Measurements from ENCODE around the gene IMPG2. TPM values are rescaled to one million over a fixed set of nuclear protein-coding genes. Genes with fewer than 3 reads are reported as not detected.

Gene IMPG2
- total RNA-seq, 1 experiment from 2014 or later: 0.04 TPM

- no peak overlapping the region for H3K23ac ChIP-seq (ENCODE audit: insufficient read length, low read depth, low read length)
- Mint-ChIP-seq H3K4me1 (no peaks in the 10 kb centered on the region), H3K27ac (no peak overlapping the region), H3K36me3 (ENCODE audit: insufficient read depth in 1 of 3, low read depth in 3 of 3) (no peaks in the 10 kb centered on the region), H3K27me3 (ENCODE audit: low read depth) (no peaks in the 10 kb centered on the region), H3K4me3 (no peak overlapping the region), H3K9me3 (peaks cover 0 to 2% of the 10 kb centered on the region in 2 experiments; a peak in 2 of 5 replicates)
- no peaks in the 10 kb centered on the region for H3K23me2 ChIP-seq (ENCODE audit: insufficient read length, low read depth, low read length, poor library complexity, severe bottlenecking)
- no peaks in the 10 kb centered on the region for H4K20me1 ChIP-seq (ENCODE audit: control insufficient read depth, insufficient read depth, insufficient read length)
- H3K4ac ChIP-seq (ENCODE audit: low read depth, low read length): no peak overlapping the region
- no peak overlapping the region for H2BK5ac ChIP-seq (ENCODE audit: insufficient read length, low read length)
- no peak overlapping the region for H3K9ac ChIP-seq (ENCODE audit: extremely low read depth, insufficient read length, low read length)
- H2BK12ac ChIP-seq (ENCODE audit: insufficient read length, low read depth, low read length): no peak overlapping the region
- H3T11ph ChIP-seq (ENCODE audit: low read length): no peak overlapping the region
- no peak overlapping the region for H2AK5ac ChIP-seq (ENCODE audit: insufficient read length, low read length)
- H4K91ac ChIP-seq (ENCODE audit: insufficient read length, low read depth, low read length): no peak overlapping the region
- WGBS (ENCODE audit: extremely low coverage, insufficient read length, low lambda C conversion rate): no CpG with 5 or more reads among the region's 3 CpGs
- TF ChIP-seq CTCF (conservative IDR thresholded peaks at IDR 0.05): no peak
- no peak overlapping the region for H2BK15ac ChIP-seq (ENCODE audit: low read depth, low read length)
- no peak overlapping the region for H3K4me2 ChIP-seq (ENCODE audit: insufficient read depth, insufficient read length, low read length)
- no peak overlapping the region for H3K18ac ChIP-seq (ENCODE audit: insufficient read length, low read depth, low read length)
- no peak overlapping the region for H4K5ac ChIP-seq (ENCODE audit: insufficient read length, low read depth, low read length)
- DNase-seq: no peak
- no peak overlapping the region for H4K8ac ChIP-seq (replicated peaks; ENCODE audit: insufficient read length, low read depth, low read length)
- no peaks in the 10 kb centered on the region for H3K9me3 ChIP-seq (ENCODE audit: control insufficient read depth, low read depth, low read length)
- H3K27ac ChIP-seq (ENCODE audit: insufficient read length, low read depth, low read length): no peak overlapping the region
- no peaks in the 10 kb centered on the region for H3K4me1 ChIP-seq (ENCODE audit: insufficient read depth, low read length)
- H2BK120ac ChIP-seq (ENCODE audit: low read depth, low read length, poor library complexity, severe bottlenecking): no peak overlapping the region
- no peaks in the 10 kb centered on the region for H3K79me1 ChIP-seq (ENCODE audit: insufficient read depth, low read depth, low read length, poor library complexity, severe bottlenecking)
- H3K27me3 ChIP-seq (ENCODE audit: insufficient read depth, low read length): no peaks in the 10 kb centered on the region
- no peak overlapping the region for H2AFZ ChIP-seq (ENCODE audit: low read length)
- no peak overlapping the region for H2BK20ac ChIP-seq (ENCODE audit: low read depth, low read length, poor library complexity, severe bottlenecking)
- H3K79me2 ChIP-seq (ENCODE audit: insufficient read depth, low read length): no peaks in the 10 kb centered on the region
- no peak overlapping the region for H3K56ac ChIP-seq (ENCODE audit: insufficient read length, low read depth, low read length)
- no peak overlapping the region for H3K14ac ChIP-seq (ENCODE audit: insufficient read depth, low read length)
Observed at GRCh38 chr3:101179637-101180036, 140.7 kb downstream of the IMPG2 start.

All from H9 (cell line).